Frontal cortex (tissue), 4 donors: ENCODE data around the gene SLX9. TPM values are rescaled to one million over a fixed set of nuclear protein-coding genes. Genes with fewer than 3 reads are reported as not detected.

Experiments used
- DNase-seq, 2 donors: peaks; one replicate each; pipeline ENCODE4 v3.0.0; 2012; ENCODE audit warnings: low spot score in 2 of 2
- FAIRE-seq: peaks from 2 replicates; lab custom pipeline; 2012; peaks lifted over from hg19 to GRCh38; lab: Jason Lieb, UNC
- total RNA-seq: library from RNA; depleted of rRNA; stranded (reverse); fragments of >200 nt; gene quantifications from one replicate; pipeline ENCODE4 v1.2.3, GENCODE V29; 2014
- donor health status: control.
- donor health status: control.
- donor health status: control.

SLX9 gene
- 7.3 TPM for total RNA-seq

GRCh38 chr21:44939532-44940115 lies at the start of gene SLX9:
Gene SLX9, plus strand, starts transcription at chr21:44940029. Its CDS starts 29 bp downstream, at chr21:44940058.
- DNase-seq = peak; percentile 87 to 92
- no peak for FAIRE-seq

- no peak for FAIRE-seq
- DNase-seq = no peak
Measured at GRCh38 chr21:44890338-44890931, 49.4 kb upstream of the SLX9 start.

GRCh38 chr21:44890961-44891541 lies 48.8 kb upstream of the SLX9 start:
- FAIRE-seq (no peak), DNase-seq (no peak)

- DNase-seq = no peak
- no peak for FAIRE-seq
Measured at GRCh38 chr21:44891631-44892031, 48.2 kb upstream of the SLX9 start.

- DNase-seq = no peak
- no peak for FAIRE-seq
Measured at GRCh38 chr21:44892095-44892494, 47.7 kb upstream of the SLX9 start.

- DNase-seq (peak in 1 of 2 donors; percentile 62), FAIRE-seq (no peak)
Measured at GRCh38 chr21:44892536-44893277, 47.1 kb upstream of the SLX9 start.

- no peak for DNase-seq
Measured at GRCh38 chr21:44893278-44893556, 46.6 kb upstream of the SLX9 start.

GRCh38 chr21:44893948-44894656 lies 45.7 kb upstream of the SLX9 start:
- DNase-seq = no peak

More at GRCh38 chr21:44893278-44893556, 46.6 kb upstream of the SLX9 start:
- FAIRE-seq = no peak

GRCh38 chr21:44894687-44895302 lies 45.0 kb upstream of the SLX9 start:
- no peak for FAIRE-seq
- no peak for DNase-seq

More at GRCh38 chr21:44893948-44894656, 45.7 kb upstream of the SLX9 start:
- FAIRE-seq = no peak

GRCh38 chr21:44895859-44896258 lies 44.0 kb upstream of the SLX9 start:
- DNase-seq (no peak), FAIRE-seq (no peak)

GRCh38 chr21:44896561-44897286 lies 43.1 kb upstream of the SLX9 start:
- DNase-seq (no peak), FAIRE-seq (no peak)

GRCh38 chr21:44897326-44898010 lies 42.4 kb upstream of the SLX9 start:
- DNase-seq = no peak
- no peak for FAIRE-seq

- DNase-seq (no peak), FAIRE-seq (no peak)
Measured at GRCh38 chr21:44898011-44898488, 41.8 kb upstream of the SLX9 start.

GRCh38 chr21:44898851-44899767 lies 40.7 kb upstream of the SLX9 start:
- FAIRE-seq (no peak), DNase-seq (no peak)

- FAIRE-seq = no peak
- no peak for DNase-seq
Measured at GRCh38 chr21:44899768-44900558, 39.9 kb upstream of the SLX9 start.

GRCh38 chr21:44900559-44901251 lies 39.1 kb upstream of the SLX9 start:
- no peak for FAIRE-seq
- no peak for DNase-seq
